Mucosa of gallbladder (tissue), 1 donor: ENCODE measurements around the gene MAP3K5. TPM values are rescaled to one million over a fixed set of nuclear protein-coding genes. Genes with fewer than 3 reads are reported as not detected.

ENCODE experiments used
- DNase-seq: peaks from one replicate; pipeline ENCODE4 v3.0.0-alpha.2; 2020; ENCODE audit warnings: low spot score
- total RNA-seq: library from RNA; stranded (reverse); gene quantifications from one replicate; pipeline ENCODE4 v1.2.1, GENCODE V29; 2021
- donor health status: DM: no; HTN: no; CAD: no.

MAP3K5 gene
- total RNA-seq, 1 donor from 2014 or later, result 15.9 TPM

DNA sequence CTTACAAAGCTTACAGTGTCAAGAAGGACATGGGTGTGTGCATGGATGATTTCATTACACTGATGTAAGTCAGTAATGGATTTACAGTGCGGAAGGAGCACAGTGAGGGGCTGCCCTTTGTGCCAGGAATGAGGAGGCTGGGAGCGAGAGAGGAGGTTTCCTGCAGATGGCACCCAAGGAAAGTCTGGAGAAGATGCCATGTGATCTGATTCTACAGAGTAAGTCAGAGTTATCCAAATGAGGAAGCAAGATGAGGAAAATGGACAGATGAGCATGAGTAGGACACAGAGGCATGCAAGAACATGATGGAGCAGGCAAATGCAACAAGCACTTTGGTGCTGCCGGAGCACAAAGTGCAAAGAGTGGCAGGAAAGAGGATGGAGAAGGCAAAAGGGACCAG is 271.8 kb downstream of the MAP3K5 start:
- DNase-seq, result no peak

DNA sequence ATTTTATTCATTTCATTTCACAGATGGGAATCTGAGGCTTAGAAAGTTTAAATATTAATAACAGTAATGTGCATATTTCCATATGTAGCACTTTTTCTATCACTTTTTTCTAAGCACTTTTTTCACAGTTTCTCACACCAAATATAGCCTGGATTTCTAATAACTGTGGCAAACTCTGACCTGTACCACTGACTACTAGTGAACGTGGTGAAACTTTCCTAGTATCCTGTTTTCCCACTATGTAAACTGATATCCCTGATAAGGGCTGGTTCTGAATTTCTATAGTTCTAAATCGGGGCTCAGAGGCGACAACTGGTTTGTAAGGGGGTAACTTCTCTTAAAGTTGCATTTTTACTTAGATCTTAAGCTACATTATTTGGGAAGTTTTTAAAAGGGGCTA is 274.7 kb downstream of the MAP3K5 start:
- no peak for DNase-seq

DNA sequence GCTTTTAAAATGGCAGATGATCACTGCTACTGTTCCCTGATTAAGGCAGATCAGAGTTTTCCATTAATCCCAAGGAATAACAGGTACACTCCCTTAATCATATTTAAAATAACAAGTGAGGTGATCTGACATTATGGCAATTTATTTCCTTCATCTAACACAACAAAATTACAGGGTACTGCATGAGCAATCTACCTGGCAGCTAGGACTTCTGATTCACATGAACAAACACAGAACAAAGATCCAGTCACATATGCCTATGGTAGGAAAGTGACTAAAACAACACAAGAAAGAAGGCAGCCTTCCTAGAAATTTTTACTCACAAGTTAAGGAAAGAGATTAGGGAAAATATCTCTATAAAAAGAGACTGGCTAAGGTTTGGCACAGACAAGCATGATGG is 275.3 kb downstream of the MAP3K5 start:
- no peak for DNase-seq

DNA sequence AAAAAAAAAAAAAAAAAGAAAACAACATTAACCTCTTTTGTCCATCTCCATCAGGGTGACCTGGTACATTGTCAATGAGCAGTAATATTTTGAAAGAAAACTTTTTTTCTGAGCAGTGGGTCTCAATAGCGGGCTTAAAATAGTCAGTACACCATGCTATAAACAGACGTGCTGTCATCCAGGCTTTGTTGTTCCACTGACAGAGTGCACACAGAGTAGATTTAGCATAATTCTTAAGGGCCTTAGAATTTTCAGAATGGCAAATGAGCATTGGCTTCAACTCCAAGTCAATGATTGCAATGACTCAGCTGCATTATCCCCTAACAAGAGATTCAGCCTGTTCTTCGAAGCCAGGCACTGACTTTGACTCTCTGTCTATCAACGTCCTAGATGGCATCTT is 277.7 kb downstream of the MAP3K5 start:
- no peak for DNase-seq

DNA sequence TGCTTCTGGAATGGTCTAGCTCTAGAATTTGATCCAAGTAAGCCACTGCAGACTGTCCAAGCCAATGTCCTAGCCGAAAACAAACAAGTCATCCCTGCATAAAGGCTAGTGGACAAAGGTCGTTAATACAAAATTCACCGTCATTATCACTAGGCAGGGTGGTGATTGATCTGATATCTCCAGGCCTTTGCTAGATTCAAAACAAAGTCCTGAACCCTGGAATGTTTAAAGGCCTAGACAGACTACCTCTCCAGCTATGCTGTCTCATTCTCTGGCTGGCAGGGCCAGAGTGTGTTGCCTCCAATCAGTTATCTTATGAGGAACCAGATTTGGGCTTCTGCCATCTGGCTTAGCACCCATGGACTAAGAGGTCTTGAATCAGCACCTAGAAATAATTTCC is 280.4 kb downstream of the MAP3K5 start:
- DNase-seq, result peak; percentile 73

DNA sequence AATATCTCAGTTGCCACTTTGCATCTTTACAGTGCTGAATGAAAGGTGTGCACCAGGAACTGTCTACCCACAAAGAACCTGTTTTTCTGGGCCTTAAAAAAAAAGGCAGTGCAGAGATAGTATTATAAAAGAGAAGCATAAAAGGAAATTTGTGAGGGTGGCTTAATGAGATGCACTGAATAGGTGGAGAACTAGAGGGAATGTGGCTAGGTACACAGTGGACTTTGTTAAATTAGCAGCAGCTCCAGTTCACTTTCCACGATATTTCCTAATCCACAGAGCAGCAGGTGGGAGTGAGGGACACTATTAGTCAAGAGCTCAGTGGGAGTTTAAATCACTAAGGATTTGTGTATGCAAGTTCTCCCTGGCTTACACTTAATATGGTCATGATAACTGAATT is 280.9 kb downstream of the MAP3K5 start:
- DNase-seq, result no peak

DNA sequence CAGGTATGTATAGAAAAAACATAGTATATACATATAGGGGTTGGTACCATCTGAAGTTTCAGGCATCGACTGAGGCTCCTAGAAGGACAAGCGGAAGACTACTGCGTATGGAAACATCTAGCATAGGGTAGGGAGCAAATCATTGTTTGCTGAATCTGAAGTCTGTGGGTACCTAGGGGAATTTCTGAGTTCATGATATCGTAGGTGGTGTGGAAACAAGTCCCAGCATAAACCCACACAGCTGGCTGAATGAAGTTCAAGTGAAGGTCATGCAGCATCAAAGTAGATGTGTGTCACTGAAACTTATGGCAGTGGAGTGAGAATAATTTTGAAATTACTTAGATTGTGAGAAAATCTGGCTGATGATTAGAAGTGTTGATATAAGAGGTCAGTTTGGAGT is 281.5 kb downstream of the MAP3K5 start:
- DNase-seq, result no peak

DNA sequence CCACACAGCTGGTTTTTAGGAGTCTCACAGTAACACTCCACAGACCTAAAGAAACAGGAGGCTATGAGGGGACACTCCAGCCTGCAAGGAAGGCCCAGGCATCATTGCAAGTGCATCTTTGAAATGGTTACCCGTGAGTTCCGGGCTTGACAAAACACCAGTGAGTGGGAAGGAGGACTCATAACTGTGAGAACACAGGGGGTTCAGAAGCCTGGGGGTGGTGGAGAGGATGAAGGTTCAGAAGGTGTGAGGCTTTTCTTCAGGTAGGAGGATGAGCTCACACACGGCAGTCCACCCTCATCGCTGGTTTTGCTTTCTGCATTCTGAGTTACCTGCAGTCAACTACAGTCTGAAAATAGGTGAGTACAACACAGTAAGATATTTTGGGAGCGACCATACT is 282.0 kb downstream of the MAP3K5 start:
- DNase-seq, result no peak

DNA sequence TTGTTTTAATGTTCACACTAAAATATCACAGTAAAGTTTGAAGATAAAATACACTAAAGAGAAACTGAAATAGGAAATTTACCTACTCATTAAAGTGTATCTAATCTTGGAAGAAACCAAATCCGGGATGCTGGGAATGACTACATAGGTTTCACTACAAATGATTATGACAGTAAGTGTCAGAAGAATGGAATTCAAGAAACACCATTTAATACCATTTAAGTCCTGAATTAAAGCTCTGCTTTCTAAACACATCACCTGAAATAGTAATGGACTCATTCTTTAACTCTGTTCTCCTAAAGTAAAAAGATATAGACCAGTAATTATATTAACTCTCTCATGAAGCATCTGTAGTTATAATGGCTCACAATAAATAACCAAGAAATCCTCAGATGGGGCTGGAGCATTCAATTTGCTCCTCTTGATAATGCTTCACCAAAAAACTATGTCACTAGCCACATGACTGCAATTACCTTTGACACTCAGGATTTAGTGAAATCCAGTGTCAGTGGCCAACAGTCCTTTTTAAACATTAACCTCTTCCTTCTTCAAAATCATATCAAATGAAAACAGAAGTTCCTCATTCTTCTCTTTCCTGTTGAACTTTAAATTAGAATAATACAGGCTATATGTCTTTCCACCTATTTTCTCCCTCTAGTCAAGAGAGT is 283.4 kb downstream of the MAP3K5 start:
- no peak for DNase-seq

Other genes starting within 250 kb of the MAP3K5 start
- 56.8 TPM for gene MAP7, start 242.1 kb downstream of the MAP3K5 start, total RNA-seq
- gene PEX7, start 30.1 kb upstream of the MAP3K5 start, total RNA-seq, result 11.2 TPM
- gene SLC35D3, start 129.8 kb upstream of the MAP3K5 start, total RNA-seq, result not detected